ENCODE data around the gene RPL21.
"Not testable (repeated sequence)": the region's sequence is repeated elsewhere in the genome, so short reads cannot be mapped to it uniquely, and the experiment has no call there.

GRCh38 chr13:27222100-27222499 lies 29.3 kb upstream of the RPL21 start:
- TF ChIP-seq CTCF (IDR thresholded peaks at IDR 0.05; ENCODE audit: insufficient read depth, low read length, poor library complexity, severe bottlenecking); EZH2phosphoT487 (conservative IDR thresholded peaks at IDR 0.05; ENCODE audit: low read length): not testable (repeated sequence)

Measured in SU-DHL-6 (cell line).